GM03348 (cell line): ENCODE measurements around the gene COX7A1.
"Not testable (repeated sequence)": the region's sequence is repeated elsewhere in the genome, so short reads cannot be mapped to it uniquely, and the experiment has no call there.

Source experiments
- DNase-seq: peaks from one replicate; pipeline ENCODE4 v3.0.0; 2012; ENCODE audit warnings: low spot score

COX7A1 gene

DNA sequence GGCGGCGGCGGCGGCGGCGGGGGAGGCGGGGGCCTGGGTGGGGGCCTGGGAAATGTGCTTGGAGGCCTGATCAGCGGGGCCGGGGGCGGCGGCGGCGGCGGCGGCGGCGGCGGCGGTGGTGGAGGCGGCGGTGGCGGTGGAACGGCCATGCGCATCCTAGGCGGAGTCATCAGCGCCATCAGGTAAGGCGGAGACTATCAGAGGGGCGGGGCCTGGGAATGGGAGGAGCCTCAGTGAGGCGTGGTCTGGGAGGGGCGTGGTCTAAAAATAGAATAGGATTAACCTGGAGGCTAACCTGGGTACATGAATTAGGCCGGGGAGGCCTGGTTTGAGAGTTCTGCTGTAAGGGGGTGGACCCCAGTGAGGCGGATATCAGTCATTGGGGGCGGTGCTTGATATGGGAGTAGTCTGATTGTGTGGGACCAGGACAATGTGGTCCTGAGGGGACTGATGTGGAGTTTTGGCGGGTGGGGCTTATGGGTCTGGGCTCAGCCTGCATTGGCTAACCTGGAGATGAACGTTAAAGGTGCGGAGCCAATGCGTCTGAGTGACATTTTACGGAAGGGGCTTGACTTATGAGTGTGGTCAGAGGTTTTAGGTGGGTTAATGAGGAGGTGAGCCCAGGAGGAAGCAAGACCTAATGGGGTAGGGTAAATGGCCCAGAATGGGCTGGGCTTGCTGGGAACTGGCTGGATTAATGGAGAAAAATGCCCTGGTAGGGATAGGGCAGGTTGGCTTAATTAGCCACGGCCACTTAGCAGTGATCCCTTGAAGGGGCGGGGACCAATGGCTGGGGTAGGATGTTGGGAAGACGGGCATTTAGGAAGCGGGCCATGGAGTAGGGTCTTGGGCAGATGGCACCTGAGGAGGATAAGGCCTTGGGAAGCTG, 11.0 kb downstream of the COX7A1 start:
- DNase-seq: peak; percentile 95

DNA sequence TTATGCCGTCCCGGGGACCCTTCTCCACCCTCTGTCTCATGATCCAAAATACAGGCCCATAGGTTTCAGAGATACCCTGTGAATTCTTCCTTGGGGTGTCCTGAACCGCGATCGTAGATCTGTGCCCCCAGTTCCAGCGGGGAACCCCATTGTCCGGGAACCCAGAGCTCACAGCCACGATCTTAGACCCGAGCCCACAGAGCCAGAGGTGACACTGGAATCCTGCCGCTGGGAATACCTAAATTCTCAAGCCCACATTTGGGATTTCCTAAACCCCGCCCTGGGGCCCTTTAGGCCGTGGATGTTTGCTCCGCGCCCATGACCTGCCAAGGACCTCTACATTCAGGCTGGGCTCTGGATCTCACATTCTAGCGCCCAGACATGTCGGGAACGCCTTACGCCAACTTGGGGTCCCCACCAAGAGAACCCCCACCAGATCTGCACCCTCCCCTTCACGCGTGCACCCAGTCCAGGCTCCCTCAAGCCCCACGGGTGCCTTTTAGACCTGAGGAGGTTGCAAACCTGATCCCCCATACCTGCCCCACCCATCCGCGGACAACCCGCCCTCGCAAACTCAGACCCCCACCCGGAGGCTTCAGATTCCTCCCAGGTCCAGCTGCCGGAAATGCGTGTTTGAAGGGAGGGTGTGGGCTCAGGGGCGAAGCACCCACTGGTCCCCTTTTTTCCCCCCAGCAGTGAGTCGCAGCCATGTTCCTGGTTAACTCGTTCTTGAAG, 11.8 kb downstream of the COX7A1 start:
- DNase-seq: peak; percentile 64

DNA sequence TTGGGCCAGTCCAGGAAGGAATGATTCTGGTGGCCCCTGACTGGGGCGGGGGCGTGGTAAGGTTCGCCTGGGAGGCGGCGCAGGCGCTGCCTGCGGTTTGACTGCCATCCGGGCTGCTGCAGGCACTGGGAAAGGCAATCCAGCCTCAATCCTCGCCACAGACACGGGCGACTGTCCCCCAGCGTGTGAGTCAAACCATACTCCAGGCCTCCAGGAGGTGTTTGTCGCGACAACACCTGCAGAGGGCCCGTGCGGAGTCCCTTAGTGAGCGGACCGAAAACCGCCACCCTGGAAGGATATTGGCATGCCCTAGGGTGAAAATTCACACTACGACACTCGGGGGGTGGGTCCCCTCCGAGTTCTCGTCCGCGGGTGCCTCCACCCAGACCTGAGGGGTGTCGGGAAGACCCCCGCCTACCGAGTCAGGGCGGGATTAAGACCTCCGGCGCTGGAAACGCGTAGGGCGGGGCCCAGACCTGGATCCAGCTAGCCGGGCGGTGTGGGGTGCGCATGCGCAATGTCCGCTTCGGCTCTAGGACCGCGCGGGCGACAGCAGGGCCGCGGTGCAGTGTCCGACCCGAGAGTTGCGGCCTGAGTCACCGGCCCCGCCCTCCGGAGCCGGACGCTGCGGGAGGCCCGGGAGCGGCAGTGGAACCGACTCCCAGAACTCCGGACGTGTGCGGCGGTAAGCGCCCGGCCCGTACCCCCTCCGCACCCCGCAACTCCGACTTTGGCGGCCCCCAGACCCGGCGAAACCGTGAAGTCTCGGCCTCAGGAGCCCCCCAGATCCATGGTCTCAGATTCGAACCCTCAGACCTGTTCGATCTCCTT, 12.6 kb downstream of the COX7A1 start, which contains the start of gene CAPNS1:
Gene CAPNS1, plus strand, starts transcription at position 594 of the 831 bp plus-strand sequence. CDS start 946 bp downstream, outside the sequence.
- peak; percentile 98 for DNase-seq

DNA sequence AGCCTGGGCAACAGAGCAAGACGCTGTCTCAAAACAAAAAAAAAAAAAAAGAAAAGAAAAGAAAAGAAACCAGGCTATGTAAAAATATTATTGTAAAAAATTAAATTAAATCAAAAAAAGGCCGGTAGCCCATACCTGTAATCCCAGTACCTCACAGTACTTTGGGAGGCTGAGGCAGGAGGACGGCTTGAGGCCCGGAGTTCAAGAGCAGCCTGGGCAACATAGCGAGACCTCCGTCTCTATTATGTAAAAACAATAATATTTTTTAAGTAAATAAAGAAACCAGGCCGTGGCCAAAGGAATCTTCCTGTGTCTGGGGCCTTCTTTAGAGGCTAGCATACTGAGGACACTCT, 13.2 kb downstream of the COX7A1 start:
- DNase-seq: no peak

DNA sequence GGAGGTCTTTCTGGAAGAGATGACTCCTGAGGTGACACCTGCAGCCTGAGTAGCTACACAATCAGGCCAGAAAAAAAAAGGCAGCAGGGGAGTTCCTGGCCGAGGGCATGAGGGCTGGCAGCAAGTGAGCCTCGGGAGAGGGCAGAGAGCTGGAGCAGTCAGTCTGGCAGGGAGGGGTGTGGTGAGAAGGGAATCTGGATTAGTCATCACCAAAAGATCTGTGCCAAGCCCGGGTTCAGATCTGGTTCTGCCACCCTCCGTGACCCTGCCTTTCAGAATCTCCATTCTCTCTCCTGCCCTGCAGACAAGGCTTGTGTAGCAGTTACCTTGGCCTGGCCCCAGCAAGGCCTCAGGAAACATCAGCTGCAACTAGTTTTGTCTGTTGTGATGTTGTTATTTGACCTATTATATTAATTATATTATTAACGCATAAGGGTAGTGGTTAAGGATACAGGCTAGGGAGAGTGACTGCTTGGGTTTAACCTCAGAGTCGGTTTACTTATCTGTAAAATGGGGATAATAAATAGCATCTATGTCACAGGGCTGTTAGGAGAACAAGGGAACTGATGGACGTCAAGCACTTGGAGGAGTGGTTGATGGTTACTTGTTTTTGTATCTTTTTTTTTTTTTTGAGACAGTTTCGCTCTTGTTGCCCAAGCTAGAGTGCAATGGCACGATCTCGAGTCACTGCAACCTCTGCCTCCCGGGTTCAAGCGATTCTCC, 15.1 kb downstream of the COX7A1 start:
- peak; percentile 81 for DNase-seq

DNA sequence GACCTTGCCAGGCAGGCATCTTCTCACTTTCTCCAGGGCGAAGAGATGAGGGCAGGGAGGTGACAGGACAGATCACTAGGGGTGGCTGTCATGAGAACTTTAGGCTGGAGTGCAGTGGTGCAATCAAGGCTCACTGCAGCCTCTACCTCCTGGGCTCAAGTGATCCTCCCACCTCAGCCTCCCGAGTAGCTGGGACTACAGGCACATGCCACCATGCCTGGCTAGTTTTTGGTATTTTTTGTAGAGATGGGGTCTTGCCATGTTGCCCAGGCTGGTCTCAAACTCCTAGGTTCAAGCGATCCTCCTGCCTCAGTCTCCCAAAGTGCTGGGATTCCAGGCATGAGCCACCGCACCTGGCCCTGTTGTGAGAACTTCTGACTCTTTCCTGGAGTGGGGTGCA, 17.4 kb downstream of the COX7A1 start:
- DNase-seq: not testable (repeated sequence)

DNA sequence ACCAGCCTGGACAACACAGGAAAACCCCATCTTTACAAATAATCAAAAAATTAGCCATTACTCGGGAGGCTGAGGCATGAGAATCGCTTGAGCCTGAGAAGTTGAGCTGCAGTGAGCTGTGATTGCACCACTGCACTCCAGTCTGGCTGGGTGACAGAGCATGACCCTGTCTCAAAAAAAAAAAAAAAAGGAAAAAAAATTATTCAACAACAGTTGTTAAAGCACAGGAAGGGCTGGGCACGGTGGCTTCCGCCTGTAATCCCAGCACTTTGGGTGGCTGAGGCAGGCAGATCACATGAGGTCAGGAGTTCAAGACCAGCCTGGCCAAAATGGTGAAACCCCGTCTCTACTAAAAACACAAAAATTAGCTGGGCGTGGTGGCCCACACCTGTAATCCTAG, 21.0 kb downstream of the COX7A1 start:
- DNase-seq: not testable (repeated sequence)

DNA sequence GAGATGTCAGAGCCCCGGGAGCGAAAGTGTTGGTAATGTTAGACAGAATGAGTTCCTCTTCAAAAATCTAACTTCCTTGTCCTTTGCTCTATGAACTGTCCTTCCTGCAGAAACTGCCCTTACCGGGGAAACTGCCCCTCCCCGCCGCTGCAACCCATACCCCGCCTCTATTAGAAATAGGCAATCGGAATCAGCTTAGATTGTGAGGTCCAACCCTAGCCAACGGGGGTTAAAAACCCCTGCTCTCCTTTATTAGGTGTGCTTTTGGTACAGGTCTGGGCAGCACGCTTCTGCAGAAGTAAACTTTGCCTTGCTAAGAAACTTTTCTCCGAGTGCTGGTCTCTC, 23.9 kb downstream of the COX7A1 start:
- no peak for DNase-seq

DNA sequence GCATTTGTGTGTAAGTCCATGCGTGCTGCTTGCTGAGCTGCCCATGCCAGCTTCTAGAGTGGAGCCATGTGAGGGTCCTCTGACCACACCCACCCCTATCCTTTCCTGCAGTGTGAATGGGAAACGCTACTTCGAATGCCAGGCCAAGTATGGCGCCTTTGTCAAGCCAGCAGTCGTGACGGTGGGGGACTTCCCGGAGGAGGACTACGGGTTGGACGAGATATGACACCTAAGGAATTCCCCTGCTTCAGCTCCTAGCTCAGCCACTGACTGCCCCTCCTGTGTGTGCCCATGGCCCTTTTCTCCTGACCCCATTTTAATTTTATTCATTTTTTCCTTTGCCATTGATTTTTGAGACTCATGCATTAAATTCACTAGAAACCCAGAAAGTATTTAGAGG, 26.7 kb downstream of the COX7A1 start:
- DNase-seq: no peak

DNA sequence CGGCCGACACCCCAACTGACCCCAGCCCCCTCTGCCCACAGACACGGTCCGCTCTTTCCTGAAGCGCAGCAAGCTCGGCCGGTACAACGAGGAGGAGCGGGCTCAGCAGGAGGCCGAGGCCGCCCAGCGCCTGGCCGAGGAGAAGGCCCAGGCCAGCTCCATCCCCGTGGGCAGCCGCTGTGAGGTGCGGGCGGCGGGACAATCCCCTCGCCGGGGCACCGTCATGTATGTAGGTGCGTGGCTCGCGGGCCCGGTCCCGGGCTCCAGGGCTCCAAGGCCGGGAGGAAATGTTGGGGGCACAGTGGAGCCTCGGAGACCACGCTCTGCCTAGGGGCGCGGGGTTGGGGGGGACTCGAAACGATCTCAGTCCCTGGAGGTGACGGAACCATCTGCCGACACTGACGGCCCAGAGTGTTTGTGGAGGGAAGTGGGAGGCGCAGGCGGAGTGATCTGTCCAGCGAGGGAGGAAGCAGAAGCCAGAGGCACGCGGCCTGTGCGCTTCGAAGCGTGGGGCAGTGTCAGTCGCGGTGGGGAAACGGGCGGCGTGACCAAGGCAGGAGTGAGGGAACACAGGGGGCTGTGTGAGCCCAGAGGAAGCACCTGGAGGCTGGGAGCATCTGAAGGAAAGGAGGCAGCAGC, 30.6 kb downstream of the COX7A1 start:
- DNase-seq: no peak

DNA sequence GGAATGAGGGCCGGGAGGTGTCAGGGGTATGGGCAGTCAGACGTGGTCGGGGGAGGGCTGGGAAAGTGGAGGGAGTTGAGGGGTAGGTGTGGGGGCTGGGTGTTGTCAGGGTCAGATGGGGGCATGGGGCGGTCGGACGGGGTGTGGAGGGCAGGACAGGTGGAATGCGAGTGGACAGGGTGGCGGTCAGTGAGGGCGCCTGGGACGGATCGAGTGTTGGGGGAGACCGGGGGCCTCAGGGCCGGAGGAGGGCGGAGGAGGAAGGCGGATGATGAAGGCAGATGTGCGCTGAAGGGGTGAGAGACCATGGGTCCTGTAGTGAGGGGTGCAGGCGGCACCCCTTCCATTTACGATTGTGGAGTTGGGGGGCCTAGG, 31.3 kb downstream of the COX7A1 start:
- no peak for DNase-seq

DNA sequence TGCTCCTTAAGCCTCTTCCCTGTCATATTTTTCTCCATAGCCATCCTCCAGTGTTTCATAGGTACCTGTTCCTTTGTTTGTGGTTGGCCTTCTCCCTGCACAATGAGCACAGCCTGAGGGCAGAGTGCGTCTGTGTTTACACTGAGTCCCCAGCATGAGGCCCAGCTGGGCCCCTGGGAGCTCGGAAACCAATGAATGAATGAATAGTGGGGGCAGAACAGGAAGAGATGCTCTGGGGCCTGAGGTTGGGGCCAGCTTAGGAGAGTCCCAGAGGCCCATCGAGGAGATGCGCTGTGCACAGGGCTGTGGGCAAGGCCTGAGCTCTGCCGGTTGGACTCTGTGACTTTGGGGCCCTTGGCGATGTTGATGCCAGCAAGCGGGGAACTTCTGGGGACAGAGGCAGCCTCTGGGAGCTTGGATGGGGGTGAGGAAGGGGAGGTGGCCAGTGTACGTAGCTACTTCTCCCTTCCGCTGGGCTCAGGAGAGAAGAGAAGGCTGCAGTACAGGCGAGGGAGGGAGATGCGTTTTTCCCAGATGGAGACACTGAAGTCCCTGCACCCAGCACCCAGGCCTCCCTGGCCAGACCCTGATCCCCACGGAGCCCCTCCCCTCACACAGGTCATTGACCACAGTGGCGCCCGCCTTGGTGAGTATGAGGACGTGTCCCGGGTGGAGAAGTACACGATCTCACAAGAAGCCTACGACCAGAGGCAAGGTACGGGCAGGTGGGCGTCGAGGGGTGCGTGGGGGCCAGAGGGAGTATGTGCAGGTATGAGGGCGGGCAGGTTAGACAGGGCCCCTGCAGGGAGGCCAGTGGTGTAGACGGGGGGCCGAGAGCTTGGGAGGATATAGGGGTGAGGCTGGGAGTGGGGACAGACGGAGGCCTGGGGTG, 31.9 kb downstream of the COX7A1 start:
- no peak for DNase-seq

DNA sequence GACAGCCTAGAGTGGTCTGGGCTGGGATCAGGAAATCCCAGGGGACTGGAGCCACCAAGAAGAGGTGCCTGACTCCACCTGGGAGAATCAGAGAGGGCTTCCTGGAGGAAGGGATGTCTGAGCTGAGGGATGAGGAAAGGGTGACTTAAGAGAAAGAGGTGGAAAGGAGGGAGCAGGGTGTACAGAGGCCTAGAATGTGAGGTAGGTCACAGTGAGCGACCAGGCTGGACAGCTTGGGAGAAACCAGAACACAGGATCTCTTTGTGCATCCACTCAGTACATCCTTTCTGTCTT, 36.0 kb downstream of the COX7A1 start:
- DNase-seq: no peak

DNA sequence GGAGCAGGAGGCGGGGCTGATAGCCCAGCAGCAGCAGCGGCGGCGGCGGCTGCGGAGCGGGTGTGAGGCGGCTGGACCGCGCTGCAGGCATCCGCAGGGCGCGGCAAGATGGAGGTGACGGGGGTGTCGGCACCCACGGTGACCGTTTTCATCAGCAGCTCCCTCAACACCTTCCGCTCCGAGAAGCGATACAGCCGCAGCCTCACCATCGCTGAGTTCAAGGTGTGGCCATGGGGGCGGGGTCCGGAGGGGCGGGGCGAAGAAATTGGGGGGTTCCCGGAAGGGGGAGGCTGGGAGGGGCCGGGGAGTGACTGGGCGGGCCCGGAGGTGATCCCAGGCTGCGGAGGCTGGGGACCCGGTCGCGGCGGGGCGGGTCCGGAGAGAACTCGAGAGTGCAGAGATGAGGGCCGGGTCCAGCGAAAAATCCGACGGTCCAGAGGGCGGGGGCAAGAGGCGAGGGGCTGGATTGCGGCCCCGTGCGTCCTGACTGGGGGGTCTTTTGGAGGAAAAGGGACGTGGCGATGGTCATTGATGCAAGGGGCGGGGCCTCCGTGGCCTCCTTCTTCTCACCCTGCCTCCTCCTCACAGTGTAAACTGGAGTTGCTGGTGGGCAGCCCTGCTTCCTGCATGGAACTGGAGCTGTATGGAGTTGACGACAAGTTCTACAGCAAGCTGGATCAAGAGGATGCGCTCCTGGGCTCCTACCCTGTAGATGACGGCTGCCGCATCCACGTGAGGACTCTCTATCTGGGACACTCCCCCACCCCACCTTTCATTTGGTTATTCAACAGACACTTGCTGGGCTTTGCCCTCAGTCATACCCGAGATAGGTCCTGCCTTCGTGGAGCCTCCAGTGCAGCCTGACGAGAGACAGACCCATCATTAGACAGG, 36.5 kb downstream of the COX7A1 start, which contains the start of gene TBCB:
Gene TBCB, plus strand, starts transcription at position 16 of the 891 bp plus-strand sequence. Its CDS starts 93 bp downstream, at position 109.
- DNase-seq: peak; percentile 90

DNA sequence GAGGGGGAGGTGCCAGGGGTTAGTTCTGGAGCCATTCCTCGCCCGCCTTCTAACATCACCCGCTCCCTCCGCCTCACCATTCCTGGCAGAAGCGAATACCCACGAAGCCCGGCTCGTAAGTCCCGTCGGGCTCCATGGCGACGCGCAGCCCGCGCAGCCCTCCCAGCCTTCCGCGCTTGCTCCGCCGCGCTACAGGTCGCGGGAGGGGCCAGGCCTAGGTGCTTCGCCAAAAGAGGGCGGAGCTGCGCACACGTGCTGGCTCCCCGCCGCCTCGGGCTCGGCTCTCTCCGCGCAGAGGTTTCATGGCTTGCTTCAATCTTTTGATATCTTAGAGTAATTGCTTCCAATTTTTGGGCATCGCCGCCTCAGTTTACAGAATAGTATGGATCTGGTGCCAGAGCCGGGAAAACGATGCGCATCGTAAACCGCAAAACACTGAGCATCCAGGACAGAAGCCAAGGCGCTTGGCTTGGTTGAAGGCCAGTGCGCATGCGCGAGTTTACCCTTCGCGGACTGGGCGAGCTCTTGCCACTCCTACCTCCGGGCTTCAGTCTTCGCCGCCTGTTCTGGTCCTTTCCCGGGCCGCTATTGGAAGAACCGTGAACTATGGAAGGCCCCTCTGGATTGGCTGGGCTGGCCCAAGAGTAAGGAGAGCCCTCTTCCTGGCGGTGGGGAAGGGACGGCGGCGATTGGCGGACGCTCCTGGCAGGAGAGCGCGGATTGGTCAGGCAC, 37.4 kb downstream of the COX7A1 start, which contains the start of gene POLR2I:
Gene POLR2I, minus strand, starts transcription at position 155 of the 732 bp plus-strand sequence. Its CDS starts 19 bp downstream, at position 136.
- peak; percentile 100 for DNase-seq

DNA sequence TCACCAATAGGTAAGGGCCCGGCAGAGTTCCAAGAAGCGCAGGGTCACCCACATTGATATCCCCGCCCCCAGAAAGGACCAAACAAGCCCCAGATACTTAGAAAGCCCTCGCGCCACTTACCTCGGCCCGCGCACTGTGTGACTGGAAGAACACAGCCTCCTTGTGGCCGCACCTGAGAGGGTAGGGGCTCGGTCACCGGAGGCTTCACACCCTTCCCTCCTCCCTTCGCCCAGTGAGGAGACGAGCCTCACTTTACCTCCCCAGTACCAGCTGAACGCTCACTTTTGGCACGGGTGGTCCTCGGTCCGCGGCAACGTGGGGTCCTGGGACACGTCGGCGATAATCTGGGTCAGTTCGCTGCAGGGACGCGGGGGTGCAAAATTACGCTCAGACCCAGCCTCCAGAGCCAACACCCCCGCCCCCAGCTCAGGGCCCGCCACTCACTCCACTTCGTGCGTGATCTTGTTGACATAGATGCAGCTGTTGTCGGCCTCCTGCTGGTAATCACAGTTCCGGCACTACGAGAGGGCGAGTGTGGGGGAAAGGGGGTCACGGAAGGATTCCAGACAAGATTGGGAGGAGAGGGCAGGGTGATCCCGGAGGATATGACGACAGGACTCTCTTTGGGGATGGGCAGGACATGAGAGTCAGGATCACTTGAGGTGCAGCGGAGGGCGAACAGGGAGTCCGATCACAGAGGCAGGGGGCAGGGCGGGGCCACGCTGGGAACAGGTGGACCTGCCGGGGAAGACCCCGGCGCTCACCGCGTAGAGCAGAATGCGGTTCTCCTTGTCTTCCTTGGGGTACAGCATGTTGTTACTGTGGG, 38.1 kb downstream of the COX7A1 start:
- peak; percentile 66 for DNase-seq

DNA sequence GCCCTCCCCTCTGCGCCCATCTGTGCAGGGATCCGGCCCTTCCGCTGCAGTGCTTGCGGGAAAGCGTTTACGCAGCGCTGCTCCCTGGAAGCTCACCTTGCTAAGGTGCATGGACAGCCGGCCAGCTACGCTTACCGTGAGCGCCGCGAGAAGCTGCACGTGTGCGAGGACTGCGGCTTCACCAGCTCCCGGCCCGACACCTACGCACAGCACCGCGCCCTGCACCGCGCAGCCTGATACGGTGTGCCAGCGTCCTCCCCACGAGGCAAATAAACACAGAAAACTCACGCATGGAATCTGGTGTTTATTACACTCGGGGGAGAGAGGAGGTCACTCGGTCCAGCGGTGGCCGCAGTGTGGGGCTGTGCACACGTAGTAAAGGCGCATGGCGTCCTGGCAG, 38.8 kb downstream of the COX7A1 start:
- no peak for DNase-seq

DNA sequence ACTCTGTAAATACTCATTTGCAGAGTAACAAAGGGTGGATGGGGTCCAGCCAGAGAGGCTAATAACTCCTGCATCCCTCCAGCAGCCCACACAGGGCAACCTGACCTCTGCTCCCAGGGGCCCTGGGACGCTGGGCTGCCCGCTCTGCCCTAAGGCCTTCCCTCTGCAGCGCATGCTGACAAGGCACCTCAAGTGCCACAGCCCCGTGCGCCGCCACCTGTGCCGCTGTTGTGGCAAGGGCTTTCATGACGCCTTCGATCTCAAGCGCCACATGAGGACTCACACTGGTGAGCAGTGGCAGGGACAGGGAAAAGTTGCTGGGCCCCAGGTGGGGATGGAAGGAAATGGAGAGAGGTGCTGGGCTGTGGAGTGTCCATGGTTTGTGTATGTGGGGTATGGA, 39.6 kb downstream of the COX7A1 start:
- DNase-seq: no peak
